GM23248 (cell line): ENCODE data around the gene IL36RN.

Experiments used
- EZH2 ChIP-seq: fragments of 200-600 bp; sonication (generic); IDR thresholded peaks from 2 replicates; pipeline ENCODE4 v1.6.1; 2018; ENCODE audit warnings: antibody characterized with exemption, mild to moderate bottlenecking; ENCODE audit not compliant: insufficient read depth, poor library complexity, severe bottlenecking
- EZH2phosphoT487 ChIP-seq: fragments of 200-600 bp; sonication (generic); IDR thresholded peaks from 2 replicates; pipeline ENCODE4 v1.6.1; 2018; ENCODE audit warnings: antibody characterized with exemption, moderate library complexity, mild to moderate bottlenecking, low read depth; ENCODE audit not compliant: insufficient read depth

DNA sequence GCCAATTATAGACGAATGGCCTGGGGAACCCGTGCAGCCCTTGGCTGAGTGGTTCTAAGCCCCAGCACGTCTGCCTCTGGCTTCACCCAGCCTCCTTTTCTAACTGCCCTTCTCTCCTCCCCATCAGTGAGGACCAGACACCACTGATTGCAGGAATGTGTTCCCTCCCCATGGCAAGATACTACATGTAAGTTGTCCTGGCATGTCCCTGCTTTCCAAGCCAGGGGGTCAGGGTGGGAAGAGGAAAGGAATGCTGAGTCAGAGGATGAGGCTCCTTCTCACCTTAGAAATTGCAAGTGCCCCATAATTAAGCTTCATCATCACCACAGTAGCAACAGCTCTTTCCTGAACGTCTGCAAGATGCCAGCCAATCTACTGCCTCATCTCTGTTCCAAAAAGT lies 13.6 kb downstream of the IL36RN start:
- no peak for TF ChIP-seq EZH2
- no peak for TF ChIP-seq EZH2phosphoT487
